ENCODE measurements around the gene SEMG1. TPM values are rescaled to one million over a fixed set of nuclear protein-coding genes. Genes with fewer than 3 reads are reported as not detected.

SEMG1 gene
- total RNA-seq, 4 donors from 2014 or later = 0.27 TPM; not detected in 3

- no peak for DNase-seq
- TF ChIP-seq CTCF (IDR thresholded peaks at IDR 0.05) = no peak
- no peak for TF ChIP-seq POLR2A (IDR thresholded peaks at IDR 0.05)
- TF ChIP-seq EP300 (IDR thresholded peaks at IDR 0.05; ENCODE audit: low read depth) = no peak
- no peak for TF ChIP-seq POLR2AphosphoS5 (IDR thresholded peaks at IDR 0.05)
- WGBS, 2 donors (ENCODE audit: low coverage in 1 of 2) = 68 to 84% methylated on average over 2 to 9 of the region's 9 CpGs
- Histone ChIP-seq H3K27ac (no peak overlapping the region), H3K4me3 (no peak overlapping the region), H3K27me3 (peaks cover 60% of the 10 kb centered on the region), H3K36me3 (no peaks in the 10 kb centered on the region), H3K9me3 (no peaks in the 10 kb centered on the region), H3K4me1 (no peaks in the 10 kb centered on the region)
- in situ Hi-C loops (cut with MboI; ENCODE audit: low pct_ligation_motif_present in 1 of 4, low pct_unique_long_range_greater_than_20kb in 1 of 4, low sequenced_read_pairs in 3 of 4) (no loop called here), intact Hi-C loops (cut with DNase I; ENCODE audit: low total_unique reads) (no loop called here)
Observed at GRCh38 chr20:45230631-45231030, 23.8 kb downstream of the SEMG1 start.

- in situ Hi-C loops (cut with MboI; ENCODE audit: low pct_ligation_motif_present in 1 of 4, low pct_unique_long_range_greater_than_20kb in 1 of 4, low sequenced_read_pairs in 3 of 4) = no loop called here
- H3K4me3 ChIP-seq = no peak overlapping the region
- no peaks in the 10 kb centered on the region for H3K4me1 ChIP-seq
- WGBS, 2 donors (ENCODE audit: low coverage in 1 of 2) = 91% methylated on average over 4 of the region's 4 CpGs; no CpG with 5 or more reads in 1 of the 2 donors
- DNase-seq = no peak
- H3K27me3 ChIP-seq = peaks cover 40% of the 10 kb centered on the region
- H3K36me3 ChIP-seq = no peaks in the 10 kb centered on the region
- TF ChIP-seq EP300 (IDR thresholded peaks at IDR 0.05; ENCODE audit: low read depth) = no peak
- TF ChIP-seq CTCF (IDR thresholded peaks at IDR 0.05) = peak; percentile 16 to 40 (median 28)
- no peak for TF ChIP-seq POLR2A (IDR thresholded peaks at IDR 0.05)
- no peak for TF ChIP-seq POLR2AphosphoS5 (IDR thresholded peaks at IDR 0.05)
- H3K27ac ChIP-seq = no peak overlapping the region
- H3K9me3 ChIP-seq = no peaks in the 10 kb centered on the region
- intact Hi-C loops (cut with DNase I; ENCODE audit: low total_unique reads) = no loop called here
Observed at GRCh38 chr20:45235995-45236394, 29.2 kb downstream of the SEMG1 start.

GRCh38 chr20:45238139-45238538 is 31.3 kb downstream of the SEMG1 start:
- H3K4me3 ChIP-seq = no peak overlapping the region
- peaks cover 0 to 4% (median 0%) of the 10 kb centered on the region in 4 donors for H3K4me1 ChIP-seq
- no peaks in the 10 kb centered on the region for H3K36me3 ChIP-seq
- TF ChIP-seq POLR2AphosphoS5 (IDR thresholded peaks at IDR 0.05) (no peak), CTCF (IDR thresholded peaks at IDR 0.05) (no peak), EP300 (IDR thresholded peaks at IDR 0.05; ENCODE audit: low read depth) (no peak), POLR2A (IDR thresholded peaks at IDR 0.05) (no peak)
- H3K27me3 ChIP-seq = peaks cover 37% of the 10 kb centered on the region
- H3K9me3 ChIP-seq = no peaks in the 10 kb centered on the region
- in situ Hi-C loops (cut with MboI; ENCODE audit: low pct_ligation_motif_present in 1 of 4, low pct_unique_long_range_greater_than_20kb in 1 of 4, low sequenced_read_pairs in 3 of 4) (no loop called here), intact Hi-C loops (cut with DNase I; ENCODE audit: low total_unique reads) (no loop called here)
- no peak overlapping the region for H3K27ac ChIP-seq
- 92 to 100% methylated on average over 2 of the region's 2 CpGs for WGBS, 2 donors (ENCODE audit: low coverage in 1 of 2)
- no peak for DNase-seq

GRCh38 chr20:45246109-45246508 is 39.3 kb downstream of the SEMG1 start:
- TF ChIP-seq POLR2A (IDR thresholded peaks at IDR 0.05) (no peak), POLR2AphosphoS5 (IDR thresholded peaks at IDR 0.05) (no peak)
- in situ Hi-C loops (cut with MboI; ENCODE audit: low pct_ligation_motif_present in 1 of 4, low pct_unique_long_range_greater_than_20kb in 1 of 4, low sequenced_read_pairs in 3 of 4) = no loop called here
- WGBS, 2 donors (ENCODE audit: low coverage in 1 of 2) = 60 to 64% methylated on average over 6 of the region's 6 CpGs

GRCh38 chr20:45247865-45248264 is 41.0 kb downstream of the SEMG1 start:
- H3K27me3 ChIP-seq = peaks cover 50% of the 10 kb centered on the region
- WGBS, 2 donors (ENCODE audit: low coverage in 1 of 2) = 33 to 68% methylated on average over 1 of the region's 1 CpG
- H3K27ac ChIP-seq = no peak overlapping the region
- no peaks in the 10 kb centered on the region for H3K36me3 ChIP-seq
- in situ Hi-C loops (cut with MboI; ENCODE audit: low pct_ligation_motif_present in 1 of 4, low pct_unique_long_range_greater_than_20kb in 1 of 4, low sequenced_read_pairs in 3 of 4) (no loop called here), intact Hi-C loops (cut with DNase I; ENCODE audit: low total_unique reads) (no loop called here)
- H3K4me3 ChIP-seq = no peak overlapping the region
- no peak for DNase-seq
- H3K9me3 ChIP-seq = no peaks in the 10 kb centered on the region
- no peaks in the 10 kb centered on the region for H3K4me1 ChIP-seq
- TF ChIP-seq EP300 (IDR thresholded peaks at IDR 0.05; ENCODE audit: low read depth) (no peak), POLR2AphosphoS5 (IDR thresholded peaks at IDR 0.05) (no peak), CTCF (IDR thresholded peaks at IDR 0.05) (no peak), POLR2A (IDR thresholded peaks at IDR 0.05) (no peak)

More at GRCh38 chr20:45246109-45246508, 39.3 kb downstream of the SEMG1 start:
- peaks cover 0 to 4% (median 0%) of the 10 kb centered on the region in 4 donors for H3K4me1 ChIP-seq
- H3K27me3 ChIP-seq = peaks cover 50% of the 10 kb centered on the region
- no peak overlapping the region for H3K27ac ChIP-seq
- no peak for DNase-seq
- H3K36me3 ChIP-seq = no peaks in the 10 kb centered on the region
- no peak overlapping the region for H3K4me3 ChIP-seq
- H3K9me3 ChIP-seq = no peaks in the 10 kb centered on the region
- intact Hi-C loops (cut with DNase I; ENCODE audit: low total_unique reads) = no loop called here
